GM10248 (cell line): ENCODE results near the gene RNH1.
"Not testable (repeated sequence)": the region's sequence is repeated elsewhere in the genome, so short reads cannot be mapped to it uniquely, and the experiment has no call there.

Experiments
- CTCF ChIA-PET: fragments of 300-600 bp; sonication (Branson Sonifier 250); formaldehyde crosslinking; extraction: SDS; loops from one replicate; lab custom pipeline; 2021; ENCODE audit warnings: antibody characterized with exemption; lab: Yijun Ruan, JAX
- POLR2A ChIA-PET: fragments of 350-650 bp; sonication (Branson Sonifier 250); formaldehyde crosslinking; extraction: SDS; loops from one replicate; lab custom pipeline; 2020; ENCODE audit warnings: antibody characterized with exemption; lab: Yijun Ruan, JAX
- DNase-seq: peaks from one replicate; pipeline ENCODE4 v3.0.0; 2012; ENCODE audit errors: extremely low spot score
- TF ChIP-seq, protein P1 (sequence below): IDR thresholded peaks from 2 replicates; pipeline ENCODE4 v1.5.1; 2012; ENCODE audit warnings: mild to moderate bottlenecking, low read depth; ENCODE audit errors: extremely low read depth, missing control alignments, control extremely low read depth

The RNH1 gene

DNA sequence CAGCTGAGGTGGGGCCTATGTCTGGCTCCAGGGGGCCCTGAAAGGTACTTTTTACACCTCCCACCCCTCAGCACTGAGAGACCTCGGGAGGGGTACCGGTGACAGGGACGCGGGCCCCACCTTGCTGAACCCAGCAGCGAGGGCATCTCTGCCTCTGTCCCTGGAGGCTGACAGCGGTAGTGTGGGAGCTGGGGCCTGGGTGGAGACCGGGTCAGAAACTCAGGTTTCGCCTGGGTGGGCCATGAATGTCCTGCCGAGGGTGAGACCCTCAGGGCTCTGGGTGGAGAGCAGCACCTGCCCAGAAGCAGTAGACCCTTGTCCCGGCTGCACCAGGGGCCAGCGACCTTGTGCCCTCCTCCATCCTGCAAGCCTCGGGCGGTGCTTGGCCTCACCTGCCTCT is 34.8 kb downstream of the RNH1 start:
- TF ChIP-seq, protein P1, sequence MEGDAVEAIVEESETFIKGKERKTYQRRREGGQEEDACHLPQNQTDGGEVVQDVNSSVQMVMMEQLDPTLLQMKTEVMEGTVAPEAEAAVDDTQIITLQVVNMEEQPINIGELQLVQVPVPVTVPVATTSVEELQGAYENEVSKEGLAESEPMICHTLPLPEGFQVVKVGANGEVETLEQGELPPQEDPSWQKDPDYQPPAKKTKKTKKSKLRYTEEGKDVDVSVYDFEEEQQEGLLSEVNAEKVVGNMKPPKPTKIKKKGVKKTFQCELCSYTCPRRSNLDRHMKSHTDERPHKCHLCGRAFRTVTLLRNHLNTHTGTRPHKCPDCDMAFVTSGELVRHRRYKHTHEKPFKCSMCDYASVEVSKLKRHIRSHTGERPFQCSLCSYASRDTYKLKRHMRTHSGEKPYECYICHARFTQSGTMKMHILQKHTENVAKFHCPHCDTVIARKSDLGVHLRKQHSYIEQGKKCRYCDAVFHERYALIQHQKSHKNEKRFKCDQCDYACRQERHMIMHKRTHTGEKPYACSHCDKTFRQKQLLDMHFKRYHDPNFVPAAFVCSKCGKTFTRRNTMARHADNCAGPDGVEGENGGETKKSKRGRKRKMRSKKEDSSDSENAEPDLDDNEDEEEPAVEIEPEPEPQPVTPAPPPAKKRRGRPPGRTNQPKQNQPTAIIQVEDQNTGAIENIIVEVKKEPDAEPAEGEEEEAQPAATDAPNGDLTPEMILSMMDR, result no peak
- no peak for DNase-seq
- POLR2A ChIA-PET, result no interaction called here

DNA sequence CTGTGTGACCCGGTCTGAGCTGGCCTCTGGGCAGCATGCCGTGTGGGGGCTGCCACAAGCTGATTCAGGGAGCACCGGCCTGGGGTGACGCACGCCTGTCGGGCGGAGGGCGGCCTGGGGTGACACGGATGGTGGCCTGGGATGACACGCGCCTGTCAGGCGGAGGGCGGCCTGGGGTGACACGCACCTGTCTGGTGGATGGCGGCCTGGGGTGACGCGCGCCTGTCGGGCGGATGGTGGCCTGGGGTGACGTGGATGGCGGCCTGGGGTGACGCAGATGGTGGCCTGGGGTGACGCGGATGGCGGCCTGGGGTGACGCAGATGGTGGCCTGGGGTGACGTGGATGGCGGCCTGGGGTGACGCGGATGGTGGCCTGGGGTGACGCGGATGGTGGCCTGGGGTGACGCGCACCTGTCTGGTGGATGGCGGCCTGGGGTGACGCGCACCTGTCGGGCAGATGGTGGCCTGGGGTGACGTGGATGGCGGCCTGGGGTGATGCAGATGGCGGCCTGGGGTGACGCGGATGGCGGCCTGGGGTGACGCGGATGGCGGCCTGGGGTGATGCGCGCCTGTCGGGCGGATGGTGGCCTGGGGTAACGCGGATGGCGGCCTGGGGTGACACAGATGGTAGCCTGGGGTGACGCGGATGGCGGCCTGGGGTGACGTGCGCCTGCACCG is 35.4 kb downstream of the RNH1 start:
- DNase-seq, result no peak
- ChIA-PET POLR2A (no interaction called here), CTCF (interaction anchor here (1.3 to 1.7 kb wide), 3 partner anchors 11 to 221 kb away, joined by 3 to 4 read pairs (median 4); no protein-coding TSS in a partner anchor)
- TF ChIP-seq, protein P1, result no peak

More for the DNA sequence above, 34.8 kb downstream of the RNH1 start:
- CTCF ChIA-PET, result interaction anchor here (1.3 to 2.6 kb wide), 4 partner anchors 12 to 221 kb away, joined by 3 to 11 read pairs (median 4); no protein-coding TSS in a partner anchor

DNA sequence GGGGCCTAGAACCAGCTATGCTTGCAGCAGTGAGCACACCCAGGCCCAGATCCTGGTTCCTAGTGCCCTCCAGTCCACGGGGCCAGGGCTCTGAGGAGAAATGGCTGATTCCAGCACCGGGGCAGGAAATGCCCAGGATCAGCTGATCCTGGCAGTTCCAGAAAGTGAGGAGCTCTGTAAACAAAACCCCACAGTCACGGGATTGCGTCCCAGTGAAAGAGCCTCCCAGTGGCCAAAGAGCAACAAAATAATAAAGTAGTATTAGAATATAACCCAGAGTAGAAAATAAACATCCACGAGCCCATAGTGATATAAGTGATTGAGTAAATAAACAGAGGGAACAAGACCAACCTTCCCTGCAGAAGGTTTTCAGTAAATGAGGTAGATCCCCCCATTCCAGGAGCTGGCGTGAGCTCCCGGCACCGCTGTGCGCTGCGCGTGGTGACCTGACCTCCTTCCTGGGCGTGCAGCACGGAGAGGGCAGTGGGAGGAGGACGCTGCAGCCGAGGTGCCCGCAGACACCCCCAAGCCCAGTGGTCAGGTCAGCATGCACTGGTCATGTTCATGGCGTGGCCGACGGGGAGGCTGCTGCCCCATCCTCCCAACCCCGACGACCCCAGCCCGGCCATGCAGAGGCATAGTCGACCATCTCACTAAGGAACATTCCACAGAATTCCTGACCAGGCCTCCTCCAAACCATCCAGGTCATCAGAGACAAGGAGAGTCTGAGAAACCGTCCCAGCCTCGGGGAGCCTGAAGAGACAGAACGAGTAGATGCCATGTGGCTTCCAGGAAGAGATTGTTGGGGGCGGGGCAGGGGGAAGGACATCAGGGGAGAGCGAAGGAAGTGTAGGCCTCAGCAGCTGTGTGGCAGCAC is 37.1 kb downstream of the RNH1 start:
- DNase-seq, result no peak
- TF ChIP-seq, protein P1, result no peak
- ChIA-PET POLR2A (no interaction called here), CTCF (no interaction called here)

DNA sequence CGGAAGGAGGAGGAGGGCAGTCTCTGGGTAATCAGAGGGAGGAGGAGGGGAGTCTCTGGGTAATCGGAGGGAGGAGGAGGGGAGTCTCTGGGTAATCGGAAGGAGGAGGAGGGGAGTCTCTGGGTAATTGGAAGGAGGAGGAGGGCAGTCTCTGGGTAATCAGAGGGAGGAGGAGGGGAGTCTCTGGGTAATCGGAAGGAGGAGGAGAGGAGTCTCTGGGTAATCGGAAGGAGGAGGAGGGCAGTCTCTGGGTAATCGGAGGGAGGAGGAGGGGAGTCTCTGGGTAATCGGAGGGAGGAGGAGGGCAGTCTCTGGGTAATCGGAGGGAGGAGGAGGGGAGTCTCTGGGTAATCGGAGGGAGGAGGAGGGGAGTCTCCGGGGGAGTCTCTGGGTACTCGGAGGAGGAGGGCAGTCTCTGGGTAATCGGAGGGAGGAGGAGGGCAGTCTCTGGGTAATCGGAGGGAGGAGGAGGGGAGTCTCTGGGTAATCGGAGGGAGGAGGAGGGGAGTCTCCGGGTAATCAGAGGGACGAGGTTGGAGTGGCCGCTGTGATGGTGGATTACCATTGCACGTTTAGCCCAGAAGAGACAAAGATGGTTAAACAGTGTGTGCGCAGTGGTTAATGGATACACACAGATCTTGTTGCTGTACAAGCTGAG is 37.9 kb downstream of the RNH1 start:
- CTCF ChIA-PET, POLR2A ChIA-PET: not testable (repeated sequence)

DNA sequence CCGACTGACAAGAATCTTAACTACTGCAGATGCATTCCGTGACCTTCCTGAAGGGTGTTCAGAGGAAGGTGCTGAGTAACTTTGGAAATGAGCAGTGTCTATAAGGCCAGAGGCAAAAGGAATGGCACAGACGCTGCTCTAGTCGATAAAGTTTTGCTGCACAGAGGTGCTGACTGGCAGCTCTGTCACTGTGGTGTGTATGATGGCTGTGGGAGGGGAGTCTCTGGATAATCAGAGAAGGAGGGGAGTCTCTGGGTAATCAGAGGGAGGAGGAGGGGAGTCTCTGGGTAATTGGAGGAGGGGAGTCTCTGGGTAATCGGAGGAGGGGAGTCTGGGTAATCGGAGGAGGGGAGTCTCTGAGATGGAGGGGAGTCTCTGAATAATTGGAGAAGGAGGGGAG is 38.5 kb downstream of the RNH1 start:
- POLR2A ChIA-PET, result no interaction called here
- TF ChIP-seq, protein P1, result no peak
- CTCF ChIA-PET, result interaction anchor here (1.3 kb wide), 1 partner anchor 51 kb away, joined by 3 read pairs; no protein-coding TSS in a partner anchor
- no peak for DNase-seq

More for the DNA sequence above, 37.9 kb downstream of the RNH1 start:
- DNase-seq, result not testable (repeated sequence)

DNA sequence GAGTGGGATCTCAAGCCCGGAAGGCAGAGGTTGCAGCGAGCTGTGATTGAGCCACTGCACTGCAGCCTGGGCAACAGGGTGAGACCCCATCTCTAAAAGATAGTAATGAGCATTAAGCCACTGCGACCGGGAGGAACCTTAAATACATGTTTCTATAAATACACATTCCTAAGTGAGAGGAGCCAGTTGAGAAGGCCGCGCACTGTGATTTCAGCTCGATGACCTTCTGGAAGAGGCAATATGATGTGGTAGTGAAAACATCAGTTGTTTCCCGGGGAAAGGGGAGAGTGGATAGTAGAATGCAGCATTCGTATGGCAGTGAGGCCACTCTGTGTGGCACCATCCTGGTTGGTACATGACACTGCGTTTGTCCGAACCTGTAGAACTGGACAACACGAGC is 39.0 kb downstream of the RNH1 start:
- TF ChIP-seq, protein P1, result no peak
- POLR2A ChIA-PET, result no interaction called here
- CTCF ChIA-PET, result interaction anchor here (1.3 kb wide), 1 partner anchor 51 kb away, joined by 3 read pairs; no protein-coding TSS in a partner anchor
- DNase-seq, result no peak
